Stimulated activated CD4-positive, alpha-beta T cell treated with anti-CD3 and anti-CD28 coated beads, Interleukin-12 subunit alpha, Interleukin-12 subunit beta, amount 100 ng/mL, for 4 hours (primary cell): ENCODE data around the gene VDAC1.
"Not testable (repeated sequence)": the region's sequence is repeated elsewhere in the genome, so short reads cannot be mapped to it uniquely, and the experiment has no call there.

Source experiments
- DNase-seq: peaks from one replicate; pipeline ENCODE4 v3.0.0-alpha.2; 2020

VDAC1 gene

DNA sequence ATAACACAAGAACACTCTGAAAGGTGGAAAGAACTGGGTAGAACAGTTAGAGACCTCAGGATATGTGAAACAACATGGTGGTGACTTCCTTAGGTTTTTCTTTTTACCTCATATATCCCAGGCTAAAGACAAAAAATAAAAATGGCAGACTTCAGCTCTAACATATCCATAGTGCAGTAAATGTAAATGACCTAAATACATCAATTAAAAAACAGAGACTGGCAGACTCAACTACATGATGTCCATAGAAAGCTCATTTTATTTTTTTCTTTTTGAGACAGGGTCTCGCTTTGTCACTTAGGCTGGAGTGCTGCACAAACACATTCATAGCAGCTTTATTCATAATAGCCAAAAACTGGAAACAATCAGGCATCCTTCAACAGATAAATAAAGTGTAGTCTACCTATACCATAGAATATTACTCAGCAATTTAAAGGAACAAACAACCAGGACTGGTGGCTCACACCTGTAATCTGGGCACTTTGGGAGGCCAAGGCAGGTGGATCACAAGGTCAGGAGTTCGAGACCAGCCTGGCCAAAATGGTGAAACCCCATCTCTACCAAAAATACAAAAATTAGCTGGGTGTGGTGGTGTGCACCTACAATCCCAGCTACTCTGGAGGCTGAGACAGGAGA is 41.2 kb downstream of the VDAC1 start:
- no peak for DNase-seq

GRCh38 chr5:133962801-133963476 is 41.8 kb downstream of the VDAC1 start:
- DNase-seq = no peak

GRCh38 chr5:133962131-133962530 is 42.6 kb downstream of the VDAC1 start:
- DNase-seq = no peak

GRCh38 chr5:133959643-133960042 is 45.1 kb downstream of the VDAC1 start:
- DNase-seq = no peak

- no peak for DNase-seq
These were observed 47.2 kb downstream of the VDAC1 start for GRCh38 chr5:133957591-133957990.

- DNase-seq = no peak
These were observed 47.7 kb downstream of the VDAC1 start for GRCh38 chr5:133957080-133957479.

DNA sequence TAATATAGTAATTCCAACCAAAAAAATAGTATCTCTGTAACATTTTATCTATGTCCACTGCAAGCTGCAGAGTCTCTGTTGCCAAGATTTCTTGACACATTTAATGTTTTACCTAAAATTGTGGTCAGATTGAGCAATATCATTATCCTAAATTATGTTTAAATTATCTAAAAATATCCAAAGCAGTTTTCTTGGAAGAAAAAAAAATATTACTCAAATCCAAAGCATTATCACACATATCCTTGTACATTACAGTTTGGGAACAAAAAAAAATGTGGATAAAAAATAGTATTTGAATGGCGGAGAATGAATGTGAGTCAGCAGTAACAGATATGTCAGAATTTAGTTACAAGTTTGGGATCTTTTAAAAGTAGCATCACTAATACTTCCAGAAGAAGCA is 48.6 kb downstream of the VDAC1 start:
- DNase-seq = not testable (repeated sequence)

DNA sequence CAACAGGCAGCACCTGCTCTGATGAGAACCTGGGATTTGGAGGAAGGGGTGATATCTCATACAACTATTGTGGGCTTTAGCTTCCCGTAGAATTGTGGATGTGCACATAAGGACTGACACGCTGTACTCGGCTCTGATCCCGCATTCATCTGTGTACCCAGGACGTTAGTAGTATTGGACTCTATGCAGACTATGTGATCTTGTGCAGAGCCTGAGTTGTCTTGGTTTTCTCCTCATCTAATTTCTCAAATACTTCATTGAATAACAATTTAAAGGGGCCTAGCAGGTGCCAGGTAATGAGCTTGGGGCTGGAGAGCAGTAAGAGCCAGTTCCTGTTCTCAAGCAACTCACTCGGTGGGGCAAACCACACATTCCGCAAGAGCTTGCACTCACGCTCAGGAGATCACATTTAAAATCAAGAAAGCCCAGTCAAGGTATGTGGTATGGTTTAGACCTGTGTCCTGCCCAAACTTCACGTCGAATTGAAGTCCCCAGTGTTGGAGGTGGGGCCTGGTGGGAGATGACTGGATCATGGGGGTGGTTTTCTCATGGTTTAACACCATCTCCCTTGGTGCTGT is 51.1 kb downstream of the VDAC1 start:
- DNase-seq = no peak

DNA sequence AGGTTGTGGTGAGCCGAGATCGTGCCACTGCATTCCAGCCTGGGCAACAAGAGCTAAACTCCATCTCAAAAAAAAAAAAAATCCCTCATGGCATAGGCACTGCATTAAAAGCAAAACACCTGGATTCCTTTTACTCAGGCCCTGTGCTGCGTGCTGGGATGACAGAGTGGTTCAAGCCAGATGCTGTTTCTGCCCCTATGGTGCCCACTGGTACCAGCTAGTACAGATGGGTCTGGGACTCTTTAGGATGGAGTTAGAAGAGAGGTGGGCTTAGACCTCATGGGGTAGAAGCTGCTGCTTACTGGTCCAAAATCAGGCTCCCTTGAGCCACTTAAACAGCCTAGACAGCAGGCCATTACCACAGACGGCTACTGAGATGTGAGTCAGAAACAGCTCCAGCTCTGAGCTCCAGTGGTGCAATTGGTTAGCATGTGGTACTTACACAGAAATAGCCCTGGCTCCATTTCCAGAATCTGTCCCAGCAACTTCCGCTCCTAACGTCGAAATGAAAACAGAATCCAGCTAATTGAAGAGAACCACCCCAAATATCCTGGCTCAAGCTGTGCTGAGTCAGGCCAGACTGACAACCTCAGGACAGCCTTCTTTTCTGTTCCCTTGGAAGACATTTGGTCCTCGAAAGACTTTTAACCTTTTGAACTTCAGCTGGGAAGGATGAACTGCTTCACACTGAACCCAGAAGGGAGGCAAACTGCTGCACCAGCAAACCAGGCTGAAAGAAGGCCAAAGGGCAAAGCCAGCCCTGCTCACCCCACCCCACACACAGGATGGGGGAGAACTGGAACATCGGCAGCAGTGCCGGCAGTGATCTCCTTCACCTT is 51.8 kb downstream of the VDAC1 start:
- DNase-seq = no peak

DNA sequence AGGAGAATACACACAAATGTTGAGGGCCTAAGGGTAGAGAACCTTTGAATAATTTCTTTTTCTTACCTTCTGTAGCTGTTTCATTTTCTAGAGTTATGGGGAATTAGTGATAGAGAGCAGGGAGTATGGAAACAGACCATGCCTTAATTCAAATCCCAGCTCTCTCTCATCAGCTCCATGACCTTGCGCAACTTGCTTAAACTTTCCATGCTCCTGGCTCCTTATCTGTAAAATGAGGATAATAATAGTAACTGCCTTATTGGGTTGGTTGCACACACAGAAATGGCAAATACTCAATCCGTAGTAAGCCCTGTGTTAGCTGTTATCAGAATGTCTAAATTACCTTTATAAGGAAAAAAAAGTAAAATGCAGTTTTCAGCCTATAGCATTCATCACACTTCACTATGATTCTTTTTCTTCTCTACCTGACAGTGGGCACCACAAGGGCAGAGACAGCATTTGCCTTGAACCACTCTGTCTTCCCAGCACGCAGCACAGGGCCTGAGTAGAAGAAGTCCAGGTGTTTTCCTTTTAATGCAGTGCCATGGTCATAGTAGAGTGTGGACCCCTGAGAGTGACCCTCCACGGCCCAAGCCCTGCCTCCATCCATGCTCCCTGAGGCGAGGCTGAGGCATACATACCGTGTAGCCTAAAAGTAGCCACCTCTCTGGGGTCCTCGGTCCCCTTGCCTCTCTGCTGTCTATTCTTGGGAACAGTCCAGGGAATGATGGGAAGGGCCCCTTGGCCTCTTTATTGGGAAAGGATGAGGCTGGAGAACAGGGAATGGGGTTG is 53.8 kb downstream of the VDAC1 start:
- no peak for DNase-seq

- DNase-seq = no peak
These were observed 56.1 kb downstream of the VDAC1 start for GRCh38 chr5:133948721-133949120.

DNA sequence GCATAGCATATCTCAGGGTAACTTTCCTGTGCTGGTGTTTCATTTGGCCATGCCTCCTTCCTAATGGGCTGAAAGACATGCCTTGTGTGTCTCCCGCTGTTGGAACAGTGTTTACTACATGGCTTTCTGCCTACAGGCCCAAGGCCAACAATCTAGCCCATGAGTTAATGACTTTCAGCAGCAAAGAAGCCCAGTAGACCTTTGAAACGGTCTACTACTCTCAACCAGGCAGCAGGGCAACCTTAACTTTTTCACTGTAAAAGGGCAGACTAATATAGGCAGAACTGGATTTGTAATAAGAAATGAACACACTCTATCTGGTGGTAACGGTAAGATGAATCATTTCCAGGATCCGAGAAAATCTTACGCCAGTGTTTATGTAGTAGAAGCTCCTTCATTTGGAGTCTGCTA is 57.3 kb downstream of the VDAC1 start:
- DNase-seq = no peak

- DNase-seq = no peak
These were observed 59.2 kb downstream of the VDAC1 start for GRCh38 chr5:133945568-133945967.

- DNase-seq = peak; percentile 46
These were observed 60.3 kb downstream of the VDAC1 start for GRCh38 chr5:133944263-133945185.

DNA sequence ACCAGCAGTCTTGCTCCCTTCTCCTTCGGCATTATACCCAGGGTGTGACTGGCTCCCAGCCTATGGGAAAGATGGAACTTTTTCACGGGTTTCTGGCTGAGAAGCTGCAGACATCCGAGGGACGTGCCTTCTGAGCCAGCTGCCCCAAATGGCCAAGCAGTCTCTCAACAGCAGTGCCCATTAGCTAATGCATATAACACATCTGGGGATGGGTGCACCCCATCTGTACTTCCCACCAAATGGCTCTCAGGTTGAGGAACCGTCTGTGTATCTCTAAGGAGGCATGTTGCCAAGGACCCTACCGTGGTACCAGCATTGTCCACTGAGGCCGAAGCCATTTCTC is 61.3 kb downstream of the VDAC1 start:
- DNase-seq = no peak

GRCh38 chr5:133942614-133943474 is 61.9 kb downstream of the VDAC1 start:
- no peak for DNase-seq

GRCh38 chr5:133941456-133942196 is 63.1 kb downstream of the VDAC1 start:
- DNase-seq = no peak

GRCh38 chr5:133939668-133940067 is 65.1 kb downstream of the VDAC1 start:
- no peak for DNase-seq

- DNase-seq = no peak
These were observed 65.8 kb downstream of the VDAC1 start for GRCh38 chr5:133938929-133939328.
